Measurements from ENCODE around the gene NBAS. TPM values are rescaled to one million over a fixed set of nuclear protein-coding genes. Genes with fewer than 3 reads are reported as not detected.

Gene NBAS
- total RNA-seq, 4 donors from 2014 or later = 22.8 to 32.0 (median 23.7) TPM

- H3K27me3 ChIP-seq = no peaks in the 10 kb centered on the region
- peaks cover 0 to 52% (median 0%) of the 10 kb centered on the region in 3 donors for H3K36me3 ChIP-seq
- H3K27ac ChIP-seq = no peak overlapping the region
- no peaks in the 10 kb centered on the region for H3K9me3 ChIP-seq
- 83 to 84% methylated on average over 3 of the region's 3 CpGs for WGBS, 2 donors
- no peak for DNase-seq
- H3K4me3 ChIP-seq = no peak overlapping the region
- intact Hi-C loops (cut with DNase I) = no loop called here
- TF ChIP-seq POLR2A (IDR thresholded peaks at IDR 0.05) = no peak
- no peak for TF ChIP-seq CTCF (IDR thresholded peaks at IDR 0.05)
- peaks cover 6 to 27% (median 12%) of the 10 kb centered on the region in 3 donors for H3K4me1 ChIP-seq
Observed at GRCh38 chr2:15555760-15556193, 5.4 kb downstream of the NBAS start.

GRCh38 chr2:15554525-15555218 lies 6.5 kb downstream of the NBAS start:
- no peaks in the 10 kb centered on the region for H3K27me3 ChIP-seq
- intact Hi-C loops (cut with DNase I) = no loop called here
- H3K4me1 ChIP-seq = peaks cover 5 to 18% (median 6%) of the 10 kb centered on the region in 3 donors
- H3K9me3 ChIP-seq = no peaks in the 10 kb centered on the region
- H3K36me3 ChIP-seq = peaks cover 0 to 62% (median 0%) of the 10 kb centered on the region in 3 donors
- no peak for DNase-seq
- no peak overlapping the region for H3K4me3 ChIP-seq
- TF ChIP-seq POLR2A (IDR thresholded peaks at IDR 0.05) = no peak
- no peak for TF ChIP-seq CTCF (IDR thresholded peaks at IDR 0.05)
- 82 to 86% methylated on average over 5 of the region's 5 CpGs for WGBS, 2 donors
- H3K27ac ChIP-seq = no peak overlapping the region

- H3K27me3 ChIP-seq = no peaks in the 10 kb centered on the region
- H3K27ac ChIP-seq = no peak overlapping the region
- H3K36me3 ChIP-seq = peaks cover 0 to 69% (median 0%) of the 10 kb centered on the region in 3 donors
- TF ChIP-seq CTCF (IDR thresholded peaks at IDR 0.05) (no peak), POLR2A (IDR thresholded peaks at IDR 0.05) (no peak)
- intact Hi-C loops (cut with DNase I) = no loop called here
- WGBS, 2 donors = 87 to 91% methylated on average over 3 of the region's 3 CpGs
- no peak overlapping the region for H3K4me3 ChIP-seq
- no peaks in the 10 kb centered on the region for H3K9me3 ChIP-seq
- H3K4me1 ChIP-seq = peaks cover 0 to 11% (median 0%) of the 10 kb centered on the region in 3 donors
- no peak for DNase-seq
Observed at GRCh38 chr2:15553951-15554350, 7.2 kb downstream of the NBAS start.

GRCh38 chr2:15553519-15553918 lies 7.6 kb downstream of the NBAS start:
- H3K27me3 ChIP-seq = no peaks in the 10 kb centered on the region
- no peak overlapping the region for H3K27ac ChIP-seq
- intact Hi-C loops (cut with DNase I) = no loop called here
- WGBS, 2 donors = 91 to 100% methylated on average over 1 of the region's 1 CpG
- H3K4me3 ChIP-seq = no peak overlapping the region
- peaks cover 0 to 7% (median 0%) of the 10 kb centered on the region in 3 donors for H3K4me1 ChIP-seq
- no peak for DNase-seq
- peaks cover 0 to 73% (median 0%) of the 10 kb centered on the region in 3 donors for H3K36me3 ChIP-seq
- TF ChIP-seq CTCF (IDR thresholded peaks at IDR 0.05) (no peak), POLR2A (IDR thresholded peaks at IDR 0.05) (no peak)
- H3K9me3 ChIP-seq = no peaks in the 10 kb centered on the region

GRCh38 chr2:15548974-15549373 lies 12.2 kb downstream of the NBAS start:
- Histone ChIP-seq H3K4me1 (no peaks in the 10 kb centered on the region), H3K36me3 (peaks cover 0 to 64% (median 0%) of the 10 kb centered on the region in 3 donors), H3K4me3 (no peak overlapping the region), H3K27me3 (no peaks in the 10 kb centered on the region), H3K27ac (no peak overlapping the region), H3K9me3 (no peaks in the 10 kb centered on the region)
- DNase-seq = no peak
- 81 to 90% methylated on average over 2 of the region's 2 CpGs for WGBS, 2 donors
- TF ChIP-seq POLR2A (IDR thresholded peaks at IDR 0.05) (no peak), CTCF (IDR thresholded peaks at IDR 0.05) (no peak)
- intact Hi-C loops (cut with DNase I) = no loop called here

Measured in esophagus squamous epithelium (tissue), 5 donors.